Nephron (organoid): ENCODE measurements around the gene RAP1GAP2.

Experiments
- H3K27ac Mint-ChIP-seq, 3 experiments: 2 replicates each; pipeline ENCODE4 v1.8.0; 2020; ENCODE audit warnings: mixed read lengths in 3 of 3, mild to moderate bottlenecking in 2 of 3, moderate library complexity in 1 of 3
- H3K27me3 Mint-ChIP-seq: 2 replicates; pipeline ENCODE4 v1.8.0; 2021; ENCODE audit warnings: low read depth, mild to moderate bottlenecking, moderate library complexity, mixed read lengths
- H3K36me3 Mint-ChIP-seq: 2 replicates; pipeline ENCODE4 v1.8.0; 2020; ENCODE audit warnings: low read depth, mixed read lengths
- H3K4me1 Mint-ChIP-seq: 2 replicates; pipeline ENCODE4 v1.8.0; 2020; ENCODE audit warnings: mixed read lengths
- H3K4me3 Mint-ChIP-seq, 3 experiments: 2 replicates each; pipeline ENCODE4 v1.8.0; 2020; ENCODE audit warnings: mild to moderate bottlenecking in 3 of 3, mixed read lengths in 3 of 3, moderate library complexity in 2 of 3
- H3K9me3 Mint-ChIP-seq: 2 replicates; pipeline ENCODE4 v1.8.0; 2020; ENCODE audit warnings: mixed read lengths
- CTCF ChIP-seq, 3 experiments: fragments of 200-600 bp; sonication (generic); IDR thresholded peaks; one replicate each; pipeline ENCODE4 v1.5.0; 2021; ENCODE audit warnings: antibody characterized with exemption in 3 of 3; ENCODE audit not compliant: unreplicated experiment in 3 of 3

RAP1GAP2 gene

GRCh38 chr17:2808367-2809335, 12.4 kb downstream of the RAP1GAP2 start:
- Mint-ChIP-seq H3K4me1 (no peaks in the 10 kb centered on the region), H3K27ac (no peak overlapping the region), H3K4me3 (no peak overlapping the region), H3K36me3 (no peaks in the 10 kb centered on the region), H3K27me3 (peaks cover 14% of the 10 kb centered on the region), H3K9me3 (no peaks in the 10 kb centered on the region)
- no peak for TF ChIP-seq CTCF (IDR thresholded peaks at IDR 0.05; ENCODE audit: unreplicated experiment in 3 of 3)

- H3K36me3 Mint-ChIP-seq, result no peaks in the 10 kb centered on the region
- no peaks in the 10 kb centered on the region for H3K4me1 Mint-ChIP-seq
- H3K27me3 Mint-ChIP-seq, result peaks cover 16% of the 10 kb centered on the region
- no peak overlapping the region for H3K27ac Mint-ChIP-seq
- no peaks in the 10 kb centered on the region for H3K9me3 Mint-ChIP-seq
- no peak overlapping the region for H3K4me3 Mint-ChIP-seq
- TF ChIP-seq CTCF (IDR thresholded peaks at IDR 0.05; ENCODE audit: unreplicated experiment in 3 of 3), result no peak
Observed at GRCh38 chr17:2809337-2809736, 13.1 kb downstream of the RAP1GAP2 start.

- no peaks in the 10 kb centered on the region for H3K36me3 Mint-ChIP-seq
Observed at GRCh38 chr17:2814049-2814448, 17.8 kb downstream of the RAP1GAP2 start.

GRCh38 chr17:2814481-2815341, 18.5 kb downstream of the RAP1GAP2 start:
- Mint-ChIP-seq H3K27ac (no peak overlapping the region), H3K4me1 (no peaks in the 10 kb centered on the region), H3K36me3 (no peaks in the 10 kb centered on the region), H3K27me3 (peaks cover 8% of the 10 kb centered on the region), H3K9me3 (no peaks in the 10 kb centered on the region), H3K4me3 (no peak overlapping the region)
- TF ChIP-seq CTCF (IDR thresholded peaks at IDR 0.05; ENCODE audit: unreplicated experiment in 3 of 3), result no peak

More at GRCh38 chr17:2814049-2814448, 17.8 kb downstream of the RAP1GAP2 start:
- peaks cover 7% of the 10 kb centered on the region for H3K27me3 Mint-ChIP-seq
- no peak for TF ChIP-seq CTCF (IDR thresholded peaks at IDR 0.05; ENCODE audit: unreplicated experiment in 3 of 3)
- no peak overlapping the region for H3K4me3 Mint-ChIP-seq
- no peaks in the 10 kb centered on the region for H3K9me3 Mint-ChIP-seq
- no peaks in the 10 kb centered on the region for H3K4me1 Mint-ChIP-seq
- H3K27ac Mint-ChIP-seq, result no peak overlapping the region

- no peak for TF ChIP-seq CTCF (IDR thresholded peaks at IDR 0.05; ENCODE audit: unreplicated experiment in 3 of 3)
- Mint-ChIP-seq H3K4me3 (no peak overlapping the region), H3K27ac (no peak overlapping the region), H3K36me3 (no peaks in the 10 kb centered on the region), H3K4me1 (no peaks in the 10 kb centered on the region), H3K9me3 (no peaks in the 10 kb centered on the region), H3K27me3 (peaks cover 8% of the 10 kb centered on the region)
Observed at GRCh38 chr17:2815781-2816185, 19.5 kb downstream of the RAP1GAP2 start.
